AG04450 (cell line): ENCODE data around the gene KCNJ12. TPM values are rescaled to one million over a fixed set of nuclear protein-coding genes. Genes with fewer than 3 reads are reported as not detected.
"Not testable (repeated sequence)": the region's sequence is repeated elsewhere in the genome, so short reads cannot be mapped to it uniquely, and the experiment has no call there.

Source experiments
- CTCF ChIA-PET: fragments of 300-600, 350-600 bp; formaldehyde crosslinking; extraction: SDS; loops from one replicate; lab custom pipeline; 2022; ENCODE audit warnings: antibody characterized with exemption, inconsistent platforms; lab: Charles Lee
- POLR2A ChIA-PET: fragments of 350-600 bp; formaldehyde crosslinking; extraction: SDS; loops from one replicate; lab custom pipeline; 2021; ENCODE audit warnings: antibody characterized with exemption, inconsistent platforms; lab: Yijun Ruan, JAX
- DNase-seq: peaks from one replicate; pipeline ENCODE4 v3.0.0-alpha.2; 2011; ENCODE audit warnings: low read depth, low spot score
- H3K27ac ChIP-seq: one replicate; pipeline ENCODE4 v1.5.1; 2012; ENCODE audit warnings: low read depth, low read length, control low read depth
- H3K27me3 ChIP-seq: one replicate; pipeline ENCODE4 v1.6.0; 2012; ENCODE audit warnings: low read length; ENCODE audit not compliant: control insufficient read depth, insufficient read depth
- H3K4me3 ChIP-seq: 2 replicates; pipeline ENCODE4 v1.5.1; 2011; ENCODE audit warnings: mild to moderate bottlenecking, low read depth, low read length, control low read depth
- H3K9me3 ChIP-seq: 2 replicates; pipeline ENCODE4 v1.5.1; 2012; ENCODE audit warnings: low read length; ENCODE audit not compliant: control insufficient read depth, insufficient read depth
- CTCF ChIP-seq: IDR thresholded peaks from 2 replicates; pipeline ENCODE4 v1.5.1; 2011; ENCODE audit warnings: low read depth, low read length, control low read depth, inconsistent platforms
- polyA plus RNA-seq: library from polyadenylated mRNA; depleted of rRNA; stranded (reverse); fragments of >200 nt; gene quantifications from 2 replicates; pipeline ENCODE4 v1.2.3, GENCODE V29; 2011

The KCNJ12 gene
- polyA plus RNA-seq, 1 experiment, result 0.02 TPM

- H3K4me3 ChIP-seq, DNase-seq, CTCF ChIA-PET, H3K27me3 ChIP-seq, H3K27ac ChIP-seq, H3K9me3 ChIP-seq: not testable (repeated sequence)
- POLR2A ChIA-PET, result interaction anchor here (0.7 kb wide), 1 partner anchor 223 kb away, joined by 3 read pairs; the partner anchor contains the start of gene TMEM11
Measured at GRCh38 chr17:21436883-21437836, 61.0 kb downstream of the KCNJ12 start.

GRCh38 chr17:21438316-21439014 is 62.3 kb downstream of the KCNJ12 start:
- H3K27ac ChIP-seq, DNase-seq, POLR2A ChIA-PET, CTCF ChIA-PET, H3K27me3 ChIP-seq, H3K9me3 ChIP-seq, H3K4me3 ChIP-seq: not testable (repeated sequence)

GRCh38 chr17:21439015-21439336 is 62.8 kb downstream of the KCNJ12 start:
- H3K27ac ChIP-seq, CTCF ChIA-PET, H3K9me3 ChIP-seq, H3K4me3 ChIP-seq, H3K27me3 ChIP-seq, DNase-seq, POLR2A ChIA-PET: not testable (repeated sequence)

- ChIA-PET POLR2A (no interaction called here), CTCF (interaction anchor here (0.6 to 1.5 kb wide), 2 partner anchors 66 to 196 kb away, joined by 3 to 4 read pairs; no protein-coding TSS in a partner anchor)
- DNase-seq, result no peak
- Histone ChIP-seq H3K4me3 (no peak overlapping the region), H3K27ac (no peak overlapping the region), H3K9me3 (no peaks in the 10 kb centered on the region), H3K27me3 (peaks cover 6% of the 10 kb centered on the region)
- no peak for TF ChIP-seq CTCF
Measured at GRCh38 chr17:21445091-21445650, 69.0 kb downstream of the KCNJ12 start.

GRCh38 chr17:21447552-21447951 is 71.4 kb downstream of the KCNJ12 start:
- H3K4me3 ChIP-seq, POLR2A ChIA-PET, DNase-seq, H3K27ac ChIP-seq, H3K9me3 ChIP-seq, H3K27me3 ChIP-seq: not testable (repeated sequence)
- CTCF ChIA-PET, result interaction anchor here (0.8 to 1.2 kb wide), 3 partner anchors 9 to 168 kb away, joined by 3 to 5 read pairs (median 3); no protein-coding TSS in a partner anchor

GRCh38 chr17:21449891-21450290 is 73.7 kb downstream of the KCNJ12 start:
- H3K27ac ChIP-seq, H3K9me3 ChIP-seq, H3K4me3 ChIP-seq, DNase-seq, POLR2A ChIA-PET: not testable (repeated sequence)
- peaks cover 14% of the 10 kb centered on the region for H3K27me3 ChIP-seq
- TF ChIP-seq CTCF, result peak; percentile 51
- CTCF ChIA-PET, result interaction anchor here (0.7 to 2.0 kb wide), 4 partner anchors 62 to 331 kb away, joined by 3 to 8 read pairs (median 3); no protein-coding TSS in a partner anchor
